Activated naive CD8-positive, alpha-beta T cell treated with anti-CD3 and anti-CD28 coated beads, Interleukin-2, amount 50 U/mL, for 24 hours (primary cell): ENCODE data around the gene DGKQ.
A peak's percentile ranks its signal among the peaks of the same experiment; 100 is the strongest.

Experiments used
- ATAC-seq: fragments of 150-1000 bp; cut with Tn5 transposase; one replicate; pipeline ENCODE4 v1.10.0; 2021
- DNase-seq: peaks from one replicate; pipeline ENCODE4 v3.0.0; 2021
- H3K27ac Mint-ChIP-seq: one replicate; pipeline ENCODE4 v1.8.0; 2021; ENCODE audit warnings: mild to moderate bottlenecking, mixed read lengths
- H3K27me3 Mint-ChIP-seq: one replicate; pipeline ENCODE4 v1.8.0; 2021; ENCODE audit warnings: mixed read lengths
- H3K36me3 Mint-ChIP-seq: one replicate; pipeline ENCODE4 v1.8.0; 2021; ENCODE audit warnings: low read depth, mixed read lengths
- H3K4me1 Mint-ChIP-seq: one replicate; pipeline ENCODE4 v1.8.0; 2021; ENCODE audit warnings: mixed read lengths
- H3K4me3 Mint-ChIP-seq: one replicate; pipeline ENCODE4 v1.8.0; 2021; ENCODE audit warnings: mild to moderate bottlenecking, moderate library complexity, mixed read lengths
- H3K9me3 Mint-ChIP-seq: one replicate; pipeline ENCODE4 v1.8.0; 2021; ENCODE audit warnings: mixed read lengths

The DGKQ gene

GRCh38 chr4:967113-968104 is 6.0 kb downstream of the DGKQ start:
- H3K27me3 Mint-ChIP-seq = no peaks in the 10 kb centered on the region
- no peak overlapping the region for H3K4me3 Mint-ChIP-seq
- ATAC-seq (no peak), DNase-seq (no peak)
- no peak overlapping the region for H3K27ac Mint-ChIP-seq
- H3K4me1 Mint-ChIP-seq = peaks cover 11% of the 10 kb centered on the region
- peaks cover 1% of the 10 kb centered on the region for H3K36me3 Mint-ChIP-seq
- no peaks in the 10 kb centered on the region for H3K9me3 Mint-ChIP-seq

DNA sequence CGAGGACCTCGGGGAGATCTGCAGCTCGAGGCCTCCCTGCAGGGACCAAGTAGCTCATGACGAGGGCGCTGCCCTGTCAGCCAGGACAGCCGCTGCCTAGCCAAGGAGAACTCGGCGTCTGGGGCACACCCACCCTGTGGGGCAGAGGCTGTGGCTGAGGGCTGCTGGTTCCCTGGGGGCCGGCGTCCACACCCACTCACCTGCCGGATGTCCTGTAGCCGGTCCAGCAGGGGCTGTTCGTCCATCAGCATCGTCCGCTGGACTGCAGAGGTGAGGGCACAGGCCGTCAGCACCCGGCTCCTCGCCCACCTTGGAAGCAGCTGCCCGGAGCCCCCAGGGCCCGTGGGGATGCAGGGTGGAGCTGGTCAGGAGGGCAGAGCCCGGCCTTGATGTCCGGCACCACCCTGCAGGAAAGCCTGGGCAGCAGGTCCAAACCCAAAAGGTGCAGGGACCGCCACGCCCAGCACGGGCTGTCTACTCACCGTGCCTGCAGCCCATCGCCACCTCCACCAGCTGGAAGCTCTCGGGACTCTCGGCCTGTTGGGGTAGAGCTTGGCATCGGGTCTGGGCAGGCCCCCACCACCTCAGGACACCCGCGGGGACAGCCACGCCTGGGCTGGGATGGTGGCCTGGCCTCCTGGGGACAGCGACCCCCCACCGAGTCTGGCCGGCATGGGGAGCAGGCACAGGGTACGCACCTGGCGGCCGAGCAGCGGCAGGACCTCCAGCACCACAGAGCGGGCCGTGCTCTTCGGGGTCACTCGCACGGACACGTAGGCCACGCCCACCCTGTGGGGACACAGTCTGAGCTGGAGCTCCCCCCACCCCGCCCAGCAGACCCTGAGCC is 6.9 kb downstream of the DGKQ start:
- Mint-ChIP-seq H3K9me3 (no peaks in the 10 kb centered on the region), H3K27me3 (no peaks in the 10 kb centered on the region), H3K36me3 (peaks cover 1% of the 10 kb centered on the region), H3K4me3 (no peak overlapping the region), H3K4me1 (peaks cover 11% of the 10 kb centered on the region), H3K27ac (no peak overlapping the region)
- DNase-seq (no peak), ATAC-seq (no peak)

DNA sequence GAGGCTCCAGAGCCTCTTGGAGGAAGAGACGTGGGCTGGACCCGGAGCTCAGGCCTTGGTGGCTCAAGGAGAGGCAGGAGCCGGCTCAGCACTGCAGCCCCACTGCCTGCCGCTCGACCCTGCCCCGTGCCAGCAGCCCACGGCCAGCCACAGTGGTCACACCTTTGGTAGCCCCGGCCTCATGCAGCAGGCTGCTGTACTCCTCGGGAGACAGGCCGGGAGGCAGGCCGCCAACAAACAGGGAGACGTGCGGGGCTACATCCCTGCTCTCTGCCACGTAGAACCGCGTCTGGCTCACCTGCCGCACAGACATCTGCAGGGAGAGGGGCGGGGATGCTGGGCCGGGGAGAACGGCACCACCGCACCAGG is 7.6 kb downstream of the DGKQ start:
- no peak for DNase-seq
- Mint-ChIP-seq H3K4me3 (no peak overlapping the region), H3K27me3 (no peaks in the 10 kb centered on the region), H3K9me3 (no peaks in the 10 kb centered on the region), H3K36me3 (peaks cover 1% of the 10 kb centered on the region), H3K27ac (no peak overlapping the region), H3K4me1 (peaks cover 6% of the 10 kb centered on the region)
- no peak for ATAC-seq

DNA sequence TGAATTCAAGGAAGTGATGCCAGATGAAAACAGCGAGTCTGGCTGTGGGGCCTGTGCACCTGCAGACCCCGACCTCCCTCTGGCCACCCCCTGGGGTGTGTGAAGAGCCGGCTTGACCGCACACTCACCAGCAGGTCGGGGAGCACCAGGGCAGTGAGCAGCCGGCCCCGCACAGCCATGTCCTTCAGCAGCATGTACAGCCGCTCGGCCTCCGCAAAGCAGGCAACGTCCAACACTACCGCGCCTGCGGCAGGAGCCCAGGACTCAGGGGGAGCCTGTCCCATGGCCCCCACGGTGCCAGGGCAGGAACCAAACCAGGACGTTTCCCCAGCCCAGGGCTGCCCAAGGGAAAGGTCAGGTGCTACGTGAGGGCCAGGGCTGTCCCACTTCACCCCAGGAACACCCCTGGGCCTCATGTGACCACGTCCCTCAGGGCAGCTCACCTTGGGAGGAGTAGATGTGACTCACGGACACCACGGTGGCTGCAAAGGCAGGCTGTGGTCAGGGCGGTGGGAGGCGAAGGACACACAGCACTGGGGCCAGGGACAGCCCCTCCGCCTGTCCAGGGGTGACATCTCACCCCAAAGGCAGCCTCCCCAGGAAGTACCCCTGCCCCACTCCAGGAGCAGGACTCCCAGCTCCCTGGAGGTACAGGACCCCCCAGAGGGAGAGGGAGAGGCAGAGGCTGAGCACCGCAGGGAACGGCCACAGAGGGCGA is 8.2 kb downstream of the DGKQ start:
- Mint-ChIP-seq H3K4me1 (peaks cover under 1% of the 10 kb centered on the region), H3K27me3 (no peaks in the 10 kb centered on the region), H3K9me3 (no peaks in the 10 kb centered on the region), H3K27ac (no peak overlapping the region), H3K36me3 (peaks cover 1% of the 10 kb centered on the region), H3K4me3 (no peak overlapping the region)
- DNase-seq = no peak
- ATAC-seq = no peak

DNA sequence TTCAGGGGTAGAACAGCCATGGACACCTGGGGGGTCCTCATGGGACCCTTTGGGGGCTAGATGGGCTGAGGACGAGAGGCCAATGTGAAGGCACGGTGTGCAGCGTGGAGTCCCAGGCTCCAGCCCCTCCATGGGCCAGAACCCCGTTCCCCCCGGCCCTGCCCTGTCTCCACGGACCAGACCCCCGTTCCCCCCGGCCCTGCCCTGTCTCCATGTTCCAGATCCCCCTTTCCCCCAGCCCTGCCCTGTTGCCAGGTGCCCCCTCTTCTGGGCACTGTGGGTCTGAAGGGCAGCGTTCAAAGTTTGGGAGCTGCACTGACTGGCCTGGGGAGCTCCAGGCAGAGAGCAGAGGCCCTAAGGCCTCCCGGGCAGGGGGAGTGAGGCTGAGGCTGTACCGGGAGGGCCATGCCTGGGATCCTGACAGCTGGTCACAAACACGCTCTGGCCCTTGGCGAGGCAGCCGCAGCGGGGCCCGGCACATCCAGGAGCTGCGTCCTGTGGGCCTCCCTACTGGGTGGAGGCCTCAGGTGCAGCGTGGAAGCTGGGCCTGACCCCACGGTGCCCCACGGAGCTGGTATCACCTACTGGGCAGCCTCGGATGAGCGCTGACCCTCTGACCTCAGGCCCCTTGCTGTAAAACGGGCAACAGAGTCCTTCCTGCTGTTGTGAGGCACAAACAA is 8.9 kb downstream of the DGKQ start:
- Mint-ChIP-seq H3K4me1 (no peaks in the 10 kb centered on the region), H3K9me3 (no peaks in the 10 kb centered on the region)

GRCh38 chr4:963276-964225 is 9.8 kb downstream of the DGKQ start:
- H3K9me3 Mint-ChIP-seq = no peaks in the 10 kb centered on the region
- DNase-seq = no peak
- peaks cover 1% of the 10 kb centered on the region for H3K36me3 Mint-ChIP-seq
- no peak overlapping the region for H3K27ac Mint-ChIP-seq
- H3K27me3 Mint-ChIP-seq = no peaks in the 10 kb centered on the region
- no peak overlapping the region for H3K4me3 Mint-ChIP-seq
- H3K4me1 Mint-ChIP-seq = no peaks in the 10 kb centered on the region
- ATAC-seq = no peak

More for the DNA sequence above, 8.9 kb downstream of the DGKQ start:
- Mint-ChIP-seq H3K27ac (no peak overlapping the region), H3K27me3 (no peaks in the 10 kb centered on the region), H3K36me3 (peaks cover 1% of the 10 kb centered on the region), H3K4me3 (no peak overlapping the region)
- no peak for DNase-seq
- ATAC-seq = no peak

DNA sequence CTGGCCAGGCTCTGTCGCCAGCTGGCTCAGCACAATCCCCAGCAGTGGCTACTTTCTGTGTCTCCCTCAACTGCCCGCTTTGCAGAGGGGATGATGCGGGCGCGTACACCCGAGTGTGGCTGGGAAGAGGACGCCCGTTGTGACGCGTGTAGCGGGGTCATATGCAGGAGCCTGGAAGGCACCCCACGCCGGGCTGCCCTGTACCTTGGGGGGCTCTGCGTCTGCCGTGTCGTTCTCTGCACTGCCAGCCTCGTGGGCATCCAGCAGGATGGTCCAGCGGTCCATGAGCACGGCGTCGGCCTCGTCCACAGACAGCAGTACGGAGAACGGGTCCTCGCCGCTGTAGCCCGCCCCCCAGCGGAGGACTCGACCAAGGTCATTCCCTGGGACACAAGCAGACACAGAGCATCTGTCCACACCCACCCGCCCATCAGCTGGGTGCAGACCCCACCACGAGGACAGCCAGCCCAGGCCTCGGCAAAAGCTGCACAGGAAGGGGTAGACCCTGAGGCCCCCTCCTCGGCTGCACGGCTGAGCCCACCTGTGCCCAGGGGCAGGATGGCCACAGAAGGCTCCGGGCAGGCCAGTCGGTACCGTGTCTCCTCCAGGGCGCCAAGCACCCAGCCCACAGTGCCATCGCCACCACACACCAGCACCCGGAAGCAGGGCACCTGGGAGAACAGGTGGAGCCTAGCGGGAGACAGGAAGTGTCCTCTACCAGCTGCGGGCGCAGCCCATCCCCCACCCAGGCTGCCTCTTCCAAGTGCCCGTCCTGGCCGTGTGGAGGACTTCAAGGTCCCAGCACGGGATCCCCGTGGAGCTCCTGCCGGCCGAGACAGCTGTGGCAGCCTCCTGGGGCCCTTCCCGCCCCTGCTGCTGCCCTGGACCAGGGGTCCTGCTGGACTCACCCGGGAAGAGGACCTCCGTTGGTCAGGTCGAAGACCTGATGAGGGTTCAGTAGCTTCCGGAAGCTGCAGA is 10.8 kb downstream of the DGKQ start:
- ATAC-seq = no peak
- DNase-seq = no peak
- Mint-ChIP-seq H3K27me3 (no peaks in the 10 kb centered on the region), H3K4me1 (no peaks in the 10 kb centered on the region), H3K9me3 (no peaks in the 10 kb centered on the region), H3K4me3 (no peak overlapping the region), H3K27ac (no peak overlapping the region), H3K36me3 (peaks cover 1% of the 10 kb centered on the region)

DNA sequence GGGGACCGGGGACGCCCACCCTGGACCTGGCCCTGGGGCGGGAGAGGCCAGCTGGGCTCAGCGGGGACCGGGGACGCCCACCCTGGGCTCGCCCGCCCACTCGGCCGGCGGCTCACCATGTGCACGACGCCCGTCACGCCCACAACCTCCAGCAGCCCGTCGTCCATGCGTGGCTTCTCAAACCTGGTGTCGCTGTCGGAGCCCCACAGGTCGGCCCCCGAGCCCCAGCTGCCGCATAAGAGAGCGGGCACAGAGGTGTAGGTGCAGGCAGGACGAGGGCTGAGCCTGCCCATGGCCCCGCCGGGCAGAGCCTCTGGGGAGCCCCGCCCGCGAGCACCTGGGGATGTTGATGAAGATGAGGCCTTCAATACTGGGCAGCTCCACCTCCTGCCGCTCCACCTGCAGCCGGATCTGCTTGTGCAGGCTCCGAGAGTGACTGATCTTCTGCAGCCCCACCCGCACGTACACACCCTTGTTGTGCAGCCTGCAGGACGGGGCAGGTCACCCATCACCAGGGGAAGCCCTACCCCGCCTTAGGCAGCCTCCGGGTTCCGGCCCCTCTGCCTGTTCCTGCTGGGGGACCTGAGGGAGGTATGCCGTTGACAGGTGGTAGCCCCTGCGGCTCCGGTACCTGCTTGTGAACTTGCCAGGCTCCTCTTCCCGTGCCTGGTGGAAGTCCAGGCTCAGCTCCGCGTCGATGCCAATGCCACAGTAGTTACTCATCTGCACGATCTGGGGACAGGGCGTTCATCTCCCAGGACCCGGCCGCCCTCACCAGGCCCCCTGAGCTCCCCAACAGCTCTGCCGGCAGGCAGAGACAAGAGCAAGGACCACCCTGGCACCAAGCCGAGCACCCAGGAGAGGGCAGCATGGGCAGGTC is 11.8 kb downstream of the DGKQ start:
- no peaks in the 10 kb centered on the region for H3K9me3 Mint-ChIP-seq
- no peaks in the 10 kb centered on the region for H3K27me3 Mint-ChIP-seq
- H3K4me3 Mint-ChIP-seq = no peak overlapping the region
- H3K27ac Mint-ChIP-seq = no peak overlapping the region
- H3K36me3 Mint-ChIP-seq = peaks cover 3% of the 10 kb centered on the region
- no peaks in the 10 kb centered on the region for H3K4me1 Mint-ChIP-seq
- ATAC-seq (no peak), DNase-seq (no peak)

DNA sequence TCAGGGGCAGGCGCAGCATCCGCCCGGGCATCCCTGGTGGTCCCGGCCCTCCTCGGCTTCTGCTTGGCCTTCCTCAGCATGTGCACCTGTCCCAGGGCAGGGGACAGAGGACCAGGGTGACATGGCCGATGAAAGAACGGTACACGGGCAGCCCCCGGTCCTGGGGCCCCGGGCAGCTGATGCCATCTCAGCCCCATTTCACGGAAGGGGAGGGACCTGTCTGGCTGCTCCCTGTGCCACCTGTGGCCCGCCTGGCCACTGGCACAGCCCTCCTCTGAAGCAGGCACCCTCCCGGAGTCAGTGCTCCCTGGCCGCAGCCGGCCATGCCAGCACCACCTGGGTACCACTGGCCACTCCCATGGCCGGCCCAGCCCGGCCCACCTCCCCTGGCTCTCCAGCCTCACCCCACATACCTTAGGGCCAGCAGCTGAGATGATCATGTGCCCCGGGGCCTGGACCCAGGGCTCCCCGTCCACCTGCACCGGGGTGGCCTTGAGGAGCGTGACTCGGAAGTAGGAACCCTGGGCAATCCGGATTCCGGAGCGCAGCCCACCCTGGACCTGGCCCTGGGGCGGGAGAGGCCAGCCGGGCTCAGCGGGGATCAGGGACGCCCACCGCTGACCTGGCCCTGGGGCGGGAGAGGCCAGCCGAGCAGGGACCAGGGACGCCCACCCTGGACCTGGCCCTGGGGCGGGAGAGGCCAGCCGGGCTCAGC is 12.6 kb downstream of the DGKQ start:
- no peaks in the 10 kb centered on the region for H3K4me1 Mint-ChIP-seq
- peaks cover 2% of the 10 kb centered on the region for H3K36me3 Mint-ChIP-seq
- no peaks in the 10 kb centered on the region for H3K27me3 Mint-ChIP-seq
- no peak for ATAC-seq
- no peaks in the 10 kb centered on the region for H3K9me3 Mint-ChIP-seq
- no peak overlapping the region for H3K4me3 Mint-ChIP-seq
- DNase-seq = no peak
- H3K27ac Mint-ChIP-seq = no peak overlapping the region

- ATAC-seq (no peak), DNase-seq (no peak)
- H3K4me1 Mint-ChIP-seq = no peaks in the 10 kb centered on the region
- no peak overlapping the region for H3K4me3 Mint-ChIP-seq
- H3K27me3 Mint-ChIP-seq = no peaks in the 10 kb centered on the region
- H3K36me3 Mint-ChIP-seq = peaks cover 2% of the 10 kb centered on the region
- no peaks in the 10 kb centered on the region for H3K9me3 Mint-ChIP-seq
- peak overlapping the region; percentile 18 for H3K27ac Mint-ChIP-seq
Observed at GRCh38 chr4:960140-960635, 13.2 kb downstream of the DGKQ start.
